Liver (tissue), 9 donors: ENCODE results near the gene SH3BP2. TPM values are rescaled to one million over a fixed set of nuclear protein-coding genes. Genes with fewer than 3 reads are reported as not detected.

Experiments
- DNase-seq: peaks from one replicate; pipeline ENCODE4 v3.0.0-alpha.2; 2017; ENCODE audit warnings: low spot score
- H3K27ac ChIP-seq, 2 donors: one replicate each; pipeline ENCODE4 v1.7.0; 2013; ENCODE audit warnings: inconsistent platforms in 2 of 2, low read length in 2 of 2, control low read depth in 1 of 2, low read depth in 1 of 2, mild to moderate bottlenecking in 1 of 2
- H3K27me3 ChIP-seq, 4 donors: one replicate each; pipeline versions ENCODE4 v1.6.1 to v1.7.0; 2013; ENCODE audit warnings: low read length in 3 of 4, inconsistent platforms in 1 of 4, mild to moderate bottlenecking in 1 of 4, moderate library complexity in 1 of 4; ENCODE audit not compliant: control insufficient read depth in 4 of 4, insufficient read depth in 4 of 4
- H3K36me3 ChIP-seq, 4 donors: one replicate each; pipeline versions ENCODE4 v1.6.1 to v1.7.0; 2013; ENCODE audit warnings: low read length in 3 of 4, mild to moderate bottlenecking in 3 of 4, low read depth in 1 of 4, moderate library complexity in 1 of 4; ENCODE audit not compliant: control insufficient read depth in 4 of 4, insufficient read depth in 3 of 4
- H3K4me1 ChIP-seq, 4 donors: one replicate each; pipeline versions ENCODE4 v1.6.1 to v1.7.0; 2013; ENCODE audit warnings: low read length in 3 of 4, mild to moderate bottlenecking in 3 of 4, moderate library complexity in 1 of 4; ENCODE audit not compliant: control insufficient read depth in 4 of 4, insufficient read depth in 4 of 4
- H3K4me3 ChIP-seq, 3 donors: one replicate each; pipeline versions ENCODE4 v1.6.1 to v1.7.0; 2013; ENCODE audit warnings: low read length in 3 of 3, control low read depth in 1 of 3, low read depth in 1 of 3, mild to moderate bottlenecking in 1 of 3
- H3K9ac ChIP-seq, 2 donors: one replicate each; pipeline ENCODE4 v1.7.0; 2013; ENCODE audit warnings: low read length in 2 of 2, mild to moderate bottlenecking in 2 of 2, moderate library complexity in 2 of 2, control low read depth in 1 of 2, low read depth in 1 of 2
- H3K9me3 ChIP-seq, 4 donors: one replicate each; pipeline versions ENCODE4 v1.6.1 to v1.7.0; 2013; ENCODE audit warnings: low read length in 3 of 4; ENCODE audit not compliant: control insufficient read depth in 4 of 4
- EGR1 ChIP-seq, 2 donors: IDR thresholded peaks; 2 replicates each; pipeline ENCODE4 v1.6.1; 2016 to 2018; ENCODE audit warnings: antibody characterized with exemption in 2 of 2, low read depth in 2 of 2
- FOXA1 ChIP-seq: IDR thresholded peaks from 2 replicates; pipeline ENCODE4 v1.6.1; 2016; ENCODE audit warnings: antibody characterized with exemption
- FOXA2 ChIP-seq: IDR thresholded peaks from 2 replicates; pipeline ENCODE4 v1.6.1; 2016; ENCODE audit warnings: antibody characterized with exemption
- GABPA ChIP-seq, 2 donors: IDR thresholded peaks in 1 of 2; conservative IDR thresholded peaks in 1 of 2; 2 replicates each; pipeline ENCODE4 v1.6.1; 2016; ENCODE audit warnings: antibody characterized with exemption in 2 of 2, mild to moderate bottlenecking in 1 of 2, moderate library complexity in 1 of 2
- HNF4A ChIP-seq, 2 donors: conservative IDR thresholded peaks; 2 replicates each; pipeline ENCODE4 v1.6.1; 2016; ENCODE audit warnings: antibody characterized with exemption in 2 of 2, mild to moderate bottlenecking in 2 of 2
- HNF4G ChIP-seq: IDR thresholded peaks from 2 replicates; pipeline ENCODE4 v1.6.1; 2016; ENCODE audit warnings: antibody characterized with exemption
- JUND ChIP-seq, 2 donors: IDR thresholded peaks; 2 replicates each; pipeline ENCODE4 v1.6.1; 2016; ENCODE audit warnings: antibody characterized with exemption in 2 of 2
- NR2F2 ChIP-seq: IDR thresholded peaks from 2 replicates; pipeline ENCODE4 v1.6.1; 2016; ENCODE audit warnings: antibody characterized with exemption
- RAD21 ChIP-seq, 2 donors: IDR thresholded peaks; 2 replicates each; pipeline ENCODE4 v1.6.1; 2016; ENCODE audit warnings: antibody characterized with exemption in 2 of 2, mild to moderate bottlenecking in 2 of 2
- RXRA ChIP-seq, 2 donors: IDR thresholded peaks; 2 replicates each; pipeline ENCODE4 v1.6.1; 2017 to 2018; ENCODE audit warnings: antibody characterized with exemption in 2 of 2, mild to moderate bottlenecking in 1 of 2
- SP1 ChIP-seq: IDR thresholded peaks from 2 replicates; pipeline ENCODE4 v1.6.1; 2018; ENCODE audit warnings: antibody characterized with exemption, mild to moderate bottlenecking
- TAF1 ChIP-seq: conservative IDR thresholded peaks from 2 replicates; pipeline ENCODE4 v1.6.1; 2016; ENCODE audit warnings: antibody characterized with exemption, mild to moderate bottlenecking
- YY1 ChIP-seq: IDR thresholded peaks from 2 replicates; pipeline ENCODE4 v1.6.1; 2016; ENCODE audit warnings: antibody characterized with exemption, mild to moderate bottlenecking
- WGBS: extraction: QIAGEN DNeasy Blood & Tissue Kit; methylation state at CpG from one replicate; pipeline ENCODE4 v1.1.7; 2013; 5-methylcytosine and 5-hydroxymethylcytosine counted together
- polyA plus RNA-seq, 2 donors: library from polyadenylated mRNA; stranded (reverse) in 1 of 2; unstranded in 1 of 2; fragments of 200-250 nt in 1 of 2; fragments of >200 nt in 1 of 2; fragmentation: Nextera tagmentation in 1 of 2; extraction: Ambion mirVana in 1 of 2; gene quantifications; one replicate each; pipeline versions ENCODE4 v1.2.1 to v1.2.3, GENCODE V29; 2013 to 2015
- total RNA-seq, 2 donors: library from RNA; depleted of rRNA; stranded (reverse); fragments of >200 nt; gene quantifications; one replicate each; pipeline ENCODE4 v1.2.3, GENCODE V29; 2014
- TF ChIP-seq, protein P1 (sequence below): fragments of 150-350 bp; IDR thresholded peaks from 2 replicates; pipeline ENCODE4 v1.5.1; 2017; ENCODE audit warnings: improper control_type of control experiment, low read depth, low read length; ENCODE audit not compliant: missing input control
- TF ChIP-seq, protein P2 (sequence below): IDR thresholded peaks from 2 replicates; pipeline ENCODE4 v1.6.1; 2016; ENCODE audit warnings: antibody characterized with exemption, mild to moderate bottlenecking
- TF ChIP-seq, protein P3 (sequence below): IDR thresholded peaks from 2 replicates; pipeline ENCODE4 v1.6.1; 2016; ENCODE audit warnings: antibody characterized with exemption
- TF ChIP-seq, protein P4 (sequence below): IDR thresholded peaks from 2 replicates; pipeline ENCODE4 v1.6.1; 2016; ENCODE audit warnings: antibody characterized with exemption
- donor health status: healthy.
- donor health status: healthy.
- donor health status: healthy.
- donor health status: healthy.
- donor health status: healthy.

Gene SH3BP2
- total and polyA plus RNA-seq, 4 donors: 17.9 to 80.2 (median 38.5) TPM

DNA sequence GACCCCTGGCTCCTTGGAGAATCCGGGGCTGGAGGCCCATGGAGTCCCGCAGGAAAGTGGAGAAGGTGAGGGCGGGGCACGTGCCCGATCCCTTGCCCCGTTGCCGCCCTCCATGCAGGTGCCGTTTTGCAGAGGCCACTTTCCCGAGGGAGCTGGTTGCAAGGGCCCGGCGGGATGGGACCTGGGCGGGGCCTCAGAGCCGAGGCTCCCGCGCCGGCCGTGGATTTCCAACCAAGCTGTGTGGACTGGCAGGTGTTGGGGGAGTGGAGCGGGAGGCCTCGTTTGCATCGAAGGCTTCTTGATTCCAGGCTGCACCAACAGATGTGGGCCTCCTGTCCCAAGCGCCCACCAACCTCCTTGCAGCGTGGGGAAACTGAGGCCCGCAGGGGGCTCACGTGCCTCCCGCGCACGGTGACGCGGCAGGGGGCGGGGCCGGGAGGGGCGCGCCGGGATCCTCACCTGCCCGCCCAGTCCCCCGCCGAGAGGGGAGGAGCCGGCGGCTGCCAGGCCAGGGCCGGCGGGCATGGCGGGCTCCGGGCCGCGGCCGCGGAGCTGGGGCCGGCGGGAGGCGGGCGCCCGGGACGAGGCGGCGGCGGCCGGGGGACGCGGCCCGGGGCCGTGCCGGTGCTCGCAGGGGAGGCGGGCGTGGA, 24.9 kb downstream of the SH3BP2 start:
- DNase-seq: no peak
- no peak overlapping the region for H3K9ac ChIP-seq

DNA sequence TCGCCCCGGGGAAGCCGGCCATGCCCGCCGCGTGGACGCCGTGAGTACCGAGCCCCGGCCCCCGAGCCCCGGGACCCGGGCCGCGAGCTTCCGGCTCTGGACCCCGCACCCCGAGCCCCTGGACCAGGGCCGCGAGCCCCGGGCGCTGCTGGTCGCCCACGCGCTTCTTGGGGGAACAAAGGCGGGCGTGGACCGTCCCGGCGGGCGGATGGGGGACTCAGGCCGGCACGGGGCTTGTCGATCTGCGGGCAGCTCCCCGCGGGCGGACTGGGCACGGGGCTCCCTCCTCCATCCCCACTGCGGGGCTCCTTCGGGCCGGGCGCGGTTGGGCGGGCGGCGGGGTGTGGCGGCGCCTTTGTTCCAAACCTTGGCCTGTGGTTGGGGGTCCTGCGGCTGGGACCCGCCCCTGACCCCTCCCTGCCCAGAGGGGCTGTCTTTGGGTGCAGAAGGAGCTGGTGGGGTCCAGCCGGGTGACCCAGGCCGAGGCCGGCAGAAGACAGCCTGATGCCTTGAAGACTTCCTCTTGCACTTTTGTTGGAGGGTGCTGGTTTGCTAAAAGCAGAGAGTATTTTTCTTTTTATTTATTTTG, 25.6 kb downstream of the SH3BP2 start:
- Histone ChIP-seq H3K9me3 (no peaks in the 10 kb centered on the region), H3K9ac (no peak overlapping the region), H3K4me3 (peak overlapping the region in 1 of 3 donors; percentile 8), H3K27me3 (no peaks in the 10 kb centered on the region), H3K27ac (no peak overlapping the region), H3K4me1 (peaks cover 3 to 20% (median 12%) of the 10 kb centered on the region in 4 donors), H3K36me3 (peaks cover 3 to 23% (median 7%) of the 10 kb centered on the region in 4 donors)
- TF ChIP-seq NR2F2 (no peak), HNF4G (no peak), RXRA (IDR thresholded peaks at IDR 0.05) (no peak), EGR1 (IDR thresholded peaks at IDR 0.05; ENCODE audit: low read depth in 2 of 2) (no peak)
- TF ChIP-seq, protein P1, sequence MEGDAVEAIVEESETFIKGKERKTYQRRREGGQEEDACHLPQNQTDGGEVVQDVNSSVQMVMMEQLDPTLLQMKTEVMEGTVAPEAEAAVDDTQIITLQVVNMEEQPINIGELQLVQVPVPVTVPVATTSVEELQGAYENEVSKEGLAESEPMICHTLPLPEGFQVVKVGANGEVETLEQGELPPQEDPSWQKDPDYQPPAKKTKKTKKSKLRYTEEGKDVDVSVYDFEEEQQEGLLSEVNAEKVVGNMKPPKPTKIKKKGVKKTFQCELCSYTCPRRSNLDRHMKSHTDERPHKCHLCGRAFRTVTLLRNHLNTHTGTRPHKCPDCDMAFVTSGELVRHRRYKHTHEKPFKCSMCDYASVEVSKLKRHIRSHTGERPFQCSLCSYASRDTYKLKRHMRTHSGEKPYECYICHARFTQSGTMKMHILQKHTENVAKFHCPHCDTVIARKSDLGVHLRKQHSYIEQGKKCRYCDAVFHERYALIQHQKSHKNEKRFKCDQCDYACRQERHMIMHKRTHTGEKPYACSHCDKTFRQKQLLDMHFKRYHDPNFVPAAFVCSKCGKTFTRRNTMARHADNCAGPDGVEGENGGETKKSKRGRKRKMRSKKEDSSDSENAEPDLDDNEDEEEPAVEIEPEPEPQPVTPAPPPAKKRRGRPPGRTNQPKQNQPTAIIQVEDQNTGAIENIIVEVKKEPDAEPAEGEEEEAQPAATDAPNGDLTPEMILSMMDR: no peak
- TF ChIP-seq, protein P2, sequence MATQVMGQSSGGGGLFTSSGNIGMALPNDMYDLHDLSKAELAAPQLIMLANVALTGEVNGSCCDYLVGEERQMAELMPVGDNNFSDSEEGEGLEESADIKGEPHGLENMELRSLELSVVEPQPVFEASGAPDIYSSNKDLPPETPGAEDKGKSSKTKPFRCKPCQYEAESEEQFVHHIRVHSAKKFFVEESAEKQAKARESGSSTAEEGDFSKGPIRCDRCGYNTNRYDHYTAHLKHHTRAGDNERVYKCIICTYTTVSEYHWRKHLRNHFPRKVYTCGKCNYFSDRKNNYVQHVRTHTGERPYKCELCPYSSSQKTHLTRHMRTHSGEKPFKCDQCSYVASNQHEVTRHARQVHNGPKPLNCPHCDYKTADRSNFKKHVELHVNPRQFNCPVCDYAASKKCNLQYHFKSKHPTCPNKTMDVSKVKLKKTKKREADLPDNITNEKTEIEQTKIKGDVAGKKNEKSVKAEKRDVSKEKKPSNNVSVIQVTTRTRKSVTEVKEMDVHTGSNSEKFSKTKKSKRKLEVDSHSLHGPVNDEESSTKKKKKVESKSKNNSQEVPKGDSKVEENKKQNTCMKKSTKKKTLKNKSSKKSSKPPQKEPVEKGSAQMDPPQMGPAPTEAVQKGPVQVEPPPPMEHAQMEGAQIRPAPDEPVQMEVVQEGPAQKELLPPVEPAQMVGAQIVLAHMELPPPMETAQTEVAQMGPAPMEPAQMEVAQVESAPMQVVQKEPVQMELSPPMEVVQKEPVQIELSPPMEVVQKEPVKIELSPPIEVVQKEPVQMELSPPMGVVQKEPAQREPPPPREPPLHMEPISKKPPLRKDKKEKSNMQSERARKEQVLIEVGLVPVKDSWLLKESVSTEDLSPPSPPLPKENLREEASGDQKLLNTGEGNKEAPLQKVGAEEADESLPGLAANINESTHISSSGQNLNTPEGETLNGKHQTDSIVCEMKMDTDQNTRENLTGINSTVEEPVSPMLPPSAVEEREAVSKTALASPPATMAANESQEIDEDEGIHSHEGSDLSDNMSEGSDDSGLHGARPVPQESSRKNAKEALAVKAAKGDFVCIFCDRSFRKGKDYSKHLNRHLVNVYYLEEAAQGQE: no peak
- DNase-seq: no peak
- 58% methylated on average over 54 of the region's 54 CpGs for WGBS

More for the DNA sequence above, 24.9 kb downstream of the SH3BP2 start:
- TF ChIP-seq FOXA1: no peak
- TF ChIP-seq EGR1 (IDR thresholded peaks at IDR 0.05; ENCODE audit: low read depth in 2 of 2): no peak
- no peak for TF ChIP-seq HNF4G
- TF ChIP-seq NR2F2: no peak
- TF ChIP-seq, protein P3, sequence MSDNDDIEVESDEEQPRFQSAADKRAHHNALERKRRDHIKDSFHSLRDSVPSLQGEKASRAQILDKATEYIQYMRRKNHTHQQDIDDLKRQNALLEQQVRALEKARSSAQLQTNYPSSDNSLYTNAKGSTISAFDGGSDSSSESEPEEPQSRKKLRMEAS: no peak
- TF ChIP-seq SP1: no peak
- TF ChIP-seq RXRA (IDR thresholded peaks at IDR 0.05): no peak
- no peak for TF ChIP-seq FOXA2
- TF ChIP-seq RAD21 (IDR thresholded peaks at IDR 0.05): no peak
- no peak for TF ChIP-seq GABPA (IDR thresholded peaks at IDR 0.05 in 1 of 2, conservative IDR thresholded peaks at IDR 0.05 in 1 of 2)
- no peak for TF ChIP-seq JUND (IDR thresholded peaks at IDR 0.05)
- TF ChIP-seq YY1: no peak
- TF ChIP-seq, protein P4, sequence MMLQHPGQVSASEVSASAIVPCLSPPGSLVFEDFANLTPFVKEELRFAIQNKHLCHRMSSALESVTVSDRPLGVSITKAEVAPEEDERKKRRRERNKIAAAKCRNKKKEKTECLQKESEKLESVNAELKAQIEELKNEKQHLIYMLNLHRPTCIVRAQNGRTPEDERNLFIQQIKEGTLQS: no peak
- TF ChIP-seq HNF4A (conservative IDR thresholded peaks at IDR 0.05): no peak
- TF ChIP-seq, protein P2: no peak
- TF ChIP-seq TAF1: no peak
- H3K27me3 ChIP-seq: no peaks in the 10 kb centered on the region
- 57% methylated on average over 65 of the region's 65 CpGs for WGBS
- H3K36me3 ChIP-seq: peaks cover 3 to 23% (median 6%) of the 10 kb centered on the region in 4 donors
- H3K27ac ChIP-seq: no peak overlapping the region
- peaks cover 0 to 17% (median 10%) of the 10 kb centered on the region in 4 donors for H3K4me1 ChIP-seq
- no peaks in the 10 kb centered on the region for H3K9me3 ChIP-seq
- H3K4me3 ChIP-seq: peak overlapping the region in 1 of 3 donors; percentile 8
